Subcutaneous abdominal adipose tissue (tissue), 5 donors: ENCODE results near the gene TAF11.

Experiments used
- H3K27ac ChIP-seq: one replicate; pipeline ENCODE4 v1.7.0; 2013; ENCODE audit warnings: low read depth, mild to moderate bottlenecking, inconsistent platforms, low read length, moderate library complexity
- H3K27me3 ChIP-seq, 5 donors: one replicate each; pipeline ENCODE4 v1.7.0; 2013; ENCODE audit warnings: low read length in 5 of 5, inconsistent platforms in 1 of 5; ENCODE audit not compliant: control insufficient read depth in 5 of 5, insufficient read depth in 4 of 5
- H3K36me3 ChIP-seq, 5 donors: one replicate each; pipeline ENCODE4 v1.7.0; 2013; ENCODE audit warnings: low read length in 5 of 5; ENCODE audit not compliant: control insufficient read depth in 5 of 5, insufficient read depth in 5 of 5
- H3K4me1 ChIP-seq, 5 donors: one replicate each; pipeline ENCODE4 v1.7.0; 2013; ENCODE audit warnings: low read length in 5 of 5, mild to moderate bottlenecking in 3 of 5, moderate library complexity in 1 of 5; ENCODE audit not compliant: control insufficient read depth in 5 of 5, insufficient read depth in 5 of 5
- H3K4me3 ChIP-seq, 5 donors: one replicate each; pipeline ENCODE4 v1.7.0; 2013; ENCODE audit warnings: low read length in 5 of 5, low read depth in 1 of 5
- H3K9ac ChIP-seq, 5 donors: one replicate each; pipeline ENCODE4 v1.7.0; 2013; ENCODE audit warnings: low read length in 5 of 5, mild to moderate bottlenecking in 4 of 5, moderate library complexity in 3 of 5
- H3K9me3 ChIP-seq, 5 donors: one replicate each; pipeline ENCODE4 v1.7.0; 2013; ENCODE audit warnings: low read length in 5 of 5; ENCODE audit not compliant: control insufficient read depth in 5 of 5
- donor health status: healthy.
- donor health status: healthy.
- donor health status: healthy.
- donor health status: healthy.
- donor health status: healthy.

TAF11 gene

GRCh38 chr6:34922177-34922663 lies 34.4 kb upstream of the TAF11 start:
- Histone ChIP-seq H3K27me3 (no peaks in the 10 kb centered on the region), H3K27ac (no peak overlapping the region), H3K4me3 (no peak overlapping the region), H3K4me1 (peaks cover 2 to 23% (median 20%) of the 10 kb centered on the region in 5 donors), H3K9ac (no peak overlapping the region), H3K36me3 (peaks cover 0 to 4% (median 0%) of the 10 kb centered on the region in 5 donors), H3K9me3 (no peaks in the 10 kb centered on the region)

GRCh38 chr6:34920097-34920496 lies 32.3 kb upstream of the TAF11 start:
- H3K9ac ChIP-seq = no peak overlapping the region
- H3K27me3 ChIP-seq = no peaks in the 10 kb centered on the region
- H3K27ac ChIP-seq = no peak overlapping the region
- no peaks in the 10 kb centered on the region for H3K9me3 ChIP-seq
- no peak overlapping the region for H3K4me3 ChIP-seq
- H3K36me3 ChIP-seq = peaks cover 0 to 4% (median 0%) of the 10 kb centered on the region in 5 donors
- H3K4me1 ChIP-seq = peaks cover 5 to 41% (median 37%) of the 10 kb centered on the region in 5 donors

- Histone ChIP-seq H3K36me3 (peaks cover 0 to 4% (median 0%) of the 10 kb centered on the region in 5 donors), H3K4me1 (peaks cover 5 to 42% (median 39%) of the 10 kb centered on the region in 5 donors), H3K27ac (no peak overlapping the region), H3K9me3 (no peaks in the 10 kb centered on the region), H3K4me3 (no peak overlapping the region), H3K9ac (no peak overlapping the region), H3K27me3 (no peaks in the 10 kb centered on the region)
Observed at GRCh38 chr6:34919651-34920050, 31.8 kb upstream of the TAF11 start.

GRCh38 chr6:34917626-34918285 lies 29.9 kb upstream of the TAF11 start:
- Histone ChIP-seq H3K27me3 (no peaks in the 10 kb centered on the region), H3K4me1 (peaks cover 5 to 46% (median 40%) of the 10 kb centered on the region in 5 donors), H3K27ac (peak overlapping the region; percentile 89), H3K36me3 (peaks cover 0 to 4% (median 0%) of the 10 kb centered on the region in 5 donors), H3K4me3 (no peak overlapping the region), H3K9me3 (no peaks in the 10 kb centered on the region), H3K9ac (peak overlapping the region in 1 of 5 donors; percentile 53)

GRCh38 chr6:34916348-34916967 lies 28.6 kb upstream of the TAF11 start:
- Histone ChIP-seq H3K9me3 (no peaks in the 10 kb centered on the region), H3K9ac (peak overlapping the region in 4 of 5 donors; percentile 10 to 65 (median 44)), H3K4me3 (no peak overlapping the region), H3K4me1 (peaks cover 5 to 48% (median 44%) of the 10 kb centered on the region in 5 donors), H3K27me3 (no peaks in the 10 kb centered on the region), H3K27ac (peak overlapping the region; percentile 89), H3K36me3 (no peaks in the 10 kb centered on the region)

- Histone ChIP-seq H3K36me3 (no peaks in the 10 kb centered on the region), H3K9me3 (no peaks in the 10 kb centered on the region), H3K9ac (peak overlapping the region in 1 of 5 donors; percentile 7), H3K4me3 (no peak overlapping the region), H3K4me1 (peaks cover 3 to 49% (median 40%) of the 10 kb centered on the region in 5 donors), H3K27ac (no peak overlapping the region), H3K27me3 (no peaks in the 10 kb centered on the region)
Observed at GRCh38 chr6:34914358-34914757, 26.5 kb upstream of the TAF11 start.

- Histone ChIP-seq H3K27me3 (no peaks in the 10 kb centered on the region), H3K27ac (no peak overlapping the region), H3K36me3 (no peaks in the 10 kb centered on the region), H3K9ac (no peak overlapping the region), H3K9me3 (no peaks in the 10 kb centered on the region), H3K4me3 (no peak overlapping the region), H3K4me1 (peaks cover 3 to 42% (median 32%) of the 10 kb centered on the region in 5 donors)
Observed at GRCh38 chr6:34912715-34913464, 25.0 kb upstream of the TAF11 start.

- no peak overlapping the region for H3K27ac ChIP-seq
Observed at GRCh38 chr6:34911822-34912221, 24.0 kb upstream of the TAF11 start.

GRCh38 chr6:34909320-34909883 lies 21.6 kb upstream of the TAF11 start:
- Histone ChIP-seq H3K4me1 (peaks cover 0 to 24% (median 9%) of the 10 kb centered on the region in 5 donors), H3K27me3 (no peaks in the 10 kb centered on the region), H3K9ac (no peak overlapping the region), H3K36me3 (no peaks in the 10 kb centered on the region), H3K4me3 (no peak overlapping the region), H3K9me3 (no peaks in the 10 kb centered on the region), H3K27ac (no peak overlapping the region)

More at GRCh38 chr6:34911822-34912221, 24.0 kb upstream of the TAF11 start:
- Histone ChIP-seq H3K4me3 (no peak overlapping the region), H3K27me3 (no peaks in the 10 kb centered on the region), H3K36me3 (no peaks in the 10 kb centered on the region), H3K9ac (no peak overlapping the region), H3K9me3 (no peaks in the 10 kb centered on the region), H3K4me1 (peaks cover 3 to 32% (median 21%) of the 10 kb centered on the region in 5 donors)
